OCI-LY3 (cell line): ENCODE measurements around the gene CELSR3.

ENCODE experiments used
- EZH2phosphoT487 ChIP-seq: fragments of 200-600 bp; shearing (Covaris generic); IDR thresholded peaks from 2 replicates; pipeline ENCODE4 v1.6.1; 2018; ENCODE audit warnings: antibody characterized with exemption, mixed run types, low read depth
- TF ChIP-seq, protein P1 (sequence below): fragments of 200-600, 300-600 bp; sonication (generic); IDR thresholded peaks from 2 replicates; pipeline ENCODE4 v1.5.1; 2014; ENCODE audit warnings: antibody characterized with exemption, low read length, low read depth

DNA sequence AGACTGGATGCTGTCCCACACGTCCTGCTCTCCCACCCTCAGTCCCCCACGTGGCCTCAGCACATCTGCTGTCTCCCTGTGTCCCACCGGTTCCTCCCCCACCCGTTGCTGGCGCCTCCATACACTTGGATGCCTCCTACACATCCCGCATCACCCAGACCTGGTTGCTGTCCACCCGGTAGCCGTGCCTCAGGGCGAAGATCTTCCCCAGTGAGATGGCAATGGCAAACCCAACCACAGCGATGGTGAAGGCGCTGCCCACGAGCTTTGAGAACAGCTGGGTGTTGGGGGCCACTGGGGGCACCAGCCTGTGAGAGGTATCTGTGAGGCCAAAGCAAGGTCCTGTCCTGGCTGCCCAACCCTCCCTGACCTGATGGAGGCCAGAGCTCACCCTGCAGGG, 31.9 kb downstream of the CELSR3 start:
- TF ChIP-seq EZH2phosphoT487: no peak
- TF ChIP-seq, protein P1, sequence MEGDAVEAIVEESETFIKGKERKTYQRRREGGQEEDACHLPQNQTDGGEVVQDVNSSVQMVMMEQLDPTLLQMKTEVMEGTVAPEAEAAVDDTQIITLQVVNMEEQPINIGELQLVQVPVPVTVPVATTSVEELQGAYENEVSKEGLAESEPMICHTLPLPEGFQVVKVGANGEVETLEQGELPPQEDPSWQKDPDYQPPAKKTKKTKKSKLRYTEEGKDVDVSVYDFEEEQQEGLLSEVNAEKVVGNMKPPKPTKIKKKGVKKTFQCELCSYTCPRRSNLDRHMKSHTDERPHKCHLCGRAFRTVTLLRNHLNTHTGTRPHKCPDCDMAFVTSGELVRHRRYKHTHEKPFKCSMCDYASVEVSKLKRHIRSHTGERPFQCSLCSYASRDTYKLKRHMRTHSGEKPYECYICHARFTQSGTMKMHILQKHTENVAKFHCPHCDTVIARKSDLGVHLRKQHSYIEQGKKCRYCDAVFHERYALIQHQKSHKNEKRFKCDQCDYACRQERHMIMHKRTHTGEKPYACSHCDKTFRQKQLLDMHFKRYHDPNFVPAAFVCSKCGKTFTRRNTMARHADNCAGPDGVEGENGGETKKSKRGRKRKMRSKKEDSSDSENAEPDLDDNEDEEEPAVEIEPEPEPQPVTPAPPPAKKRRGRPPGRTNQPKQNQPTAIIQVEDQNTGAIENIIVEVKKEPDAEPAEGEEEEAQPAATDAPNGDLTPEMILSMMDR: no peak
